HL-60/S4 treated with retinoic acid at 250 ng/mL for 4 days and 3 days (cell line): ENCODE results near the gene STAC.
"Not testable (repeated sequence)": the region's sequence is repeated elsewhere in the genome, so short reads cannot be mapped to it uniquely, and the experiment has no call there.

ENCODE experiments used
- in situ Hi-C: fragments of 300-500 bp; cut with MboI; formaldehyde crosslinking; loops from 2 replicates; pipeline ENCODE4 v1.7.0; 2022; ENCODE audit warnings: low sequenced_read_pairs

STAC gene

DNA sequence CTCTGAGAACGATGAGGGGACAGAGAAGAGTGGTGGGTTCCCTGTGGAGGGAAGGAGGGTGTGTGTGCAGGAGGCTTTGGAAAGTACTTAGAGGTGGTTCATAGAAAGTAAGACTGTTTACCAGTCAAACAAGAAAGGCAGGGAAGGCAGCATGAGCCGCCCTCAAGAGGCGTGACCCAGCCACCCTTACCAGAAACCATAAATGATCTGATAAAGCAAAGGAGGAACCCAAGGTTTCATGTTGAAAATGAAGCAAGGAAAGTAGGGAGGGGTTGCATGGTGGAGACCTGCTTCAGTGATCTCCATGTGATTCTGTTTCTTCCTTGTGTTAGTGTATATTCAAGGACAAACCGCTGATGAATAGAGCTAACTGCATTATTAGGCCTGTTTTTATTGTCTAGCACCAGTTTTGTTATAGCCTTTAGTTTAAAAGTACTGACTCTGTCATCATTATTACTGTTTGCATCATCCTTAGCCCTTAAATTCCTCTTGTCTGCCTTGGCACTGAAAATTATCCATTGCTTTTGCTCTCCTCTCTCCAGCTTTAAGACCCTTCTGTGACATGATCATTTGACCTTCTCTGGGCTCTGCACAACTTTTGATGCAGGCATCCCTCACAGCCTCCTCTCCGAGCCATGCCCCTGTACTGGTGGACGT is 96.1 kb downstream of the STAC start:
- in situ Hi-C loops: no loop called here

- in situ Hi-C loops: no loop called here
Observed at GRCh38 chr3:36477655-36478054, 97.4 kb downstream of the STAC start.

GRCh38 chr3:36480911-36481648 is 100.8 kb downstream of the STAC start:
- in situ Hi-C loops: no loop called here

GRCh38 chr3:36482256-36482655 is 102.0 kb downstream of the STAC start:
- in situ Hi-C loops: no loop called here

DNA sequence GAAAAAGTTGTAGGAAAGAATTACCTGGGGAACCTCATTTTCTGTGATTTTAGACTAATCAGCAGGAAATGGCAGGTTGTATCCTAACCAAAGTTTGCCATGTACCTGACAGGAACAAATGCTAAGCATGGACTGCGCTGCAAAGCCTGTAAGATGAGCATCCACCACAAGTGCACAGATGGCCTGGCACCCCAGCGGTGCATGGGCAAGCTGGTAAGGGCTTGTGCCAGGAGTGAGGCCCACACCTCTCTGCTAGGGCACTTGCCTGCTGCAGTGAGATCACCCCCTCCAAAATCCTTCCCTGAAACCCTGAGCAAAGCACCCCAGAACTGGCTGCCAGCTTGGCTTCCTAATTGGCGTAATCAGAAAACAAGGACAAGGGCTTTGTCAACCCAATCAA is 102.6 kb downstream of the STAC start:
- in situ Hi-C loops: no loop called here

DNA sequence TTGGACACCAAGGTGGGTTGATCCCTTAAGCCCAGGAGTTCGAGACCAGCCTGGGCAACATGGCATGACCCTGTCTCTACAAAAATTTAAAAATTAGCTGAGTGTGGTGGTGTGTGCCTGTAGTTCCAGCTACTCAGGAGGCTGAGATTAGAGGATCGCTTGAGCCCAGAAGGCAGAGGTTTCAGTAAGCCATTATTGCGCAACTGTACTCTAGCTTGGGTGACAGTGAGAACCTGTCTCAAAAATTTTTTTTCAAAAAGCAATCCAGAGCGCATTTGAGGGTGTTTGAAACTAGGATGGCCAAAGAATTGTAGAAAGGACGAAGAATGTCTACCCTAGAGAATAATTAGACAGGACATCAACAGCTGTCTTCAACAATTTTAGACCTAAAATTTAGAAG is 103.4 kb downstream of the STAC start:
- in situ Hi-C loops: no loop called here

GRCh38 chr3:36484386-36484785 is 104.1 kb downstream of the STAC start:
- in situ Hi-C loops: no loop called here

DNA sequence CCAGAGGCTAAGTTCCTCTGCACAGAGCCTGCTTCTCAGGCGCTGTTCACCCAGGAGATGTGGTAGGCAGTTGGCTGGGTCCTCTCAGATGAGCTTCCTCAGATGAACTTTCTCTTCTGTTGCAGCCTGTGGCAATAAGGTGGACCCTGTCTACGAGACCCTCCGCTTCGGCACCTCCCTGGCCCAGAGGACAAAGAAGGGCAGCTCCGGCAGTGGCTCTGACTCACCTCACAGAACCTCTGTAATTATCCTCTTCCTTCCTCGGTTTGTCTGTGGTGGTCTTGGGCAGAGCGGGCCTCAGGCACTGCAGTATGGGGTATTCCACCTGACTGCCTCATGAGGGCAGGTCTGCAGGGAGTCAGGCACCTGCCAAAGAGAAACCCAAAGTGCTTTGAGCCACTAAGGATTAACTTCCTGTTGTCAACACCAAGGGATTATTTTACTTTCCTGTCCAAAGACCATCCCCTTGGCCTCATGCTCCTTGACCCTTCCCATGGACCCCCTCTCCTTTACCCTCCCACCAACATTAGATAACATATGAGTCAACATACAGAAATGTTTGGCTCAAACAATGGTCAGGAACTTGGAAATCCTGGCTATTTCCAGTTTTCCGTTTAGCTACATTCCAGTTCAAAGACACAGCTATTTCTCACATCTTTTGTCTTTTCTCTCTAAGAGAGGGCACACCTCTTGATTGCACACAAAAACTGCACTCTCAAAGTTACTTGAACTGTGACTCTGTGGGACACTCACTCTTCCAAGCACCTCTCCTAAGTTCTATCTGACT is 105.9 kb downstream of the STAC start:
- in situ Hi-C loops: no loop called here

GRCh38 chr3:36487616-36488015 is 107.3 kb downstream of the STAC start:
- in situ Hi-C loops: no loop called here

- in situ Hi-C loops: no loop called here
Observed at GRCh38 chr3:36488077-36488789, 107.9 kb downstream of the STAC start.

DNA sequence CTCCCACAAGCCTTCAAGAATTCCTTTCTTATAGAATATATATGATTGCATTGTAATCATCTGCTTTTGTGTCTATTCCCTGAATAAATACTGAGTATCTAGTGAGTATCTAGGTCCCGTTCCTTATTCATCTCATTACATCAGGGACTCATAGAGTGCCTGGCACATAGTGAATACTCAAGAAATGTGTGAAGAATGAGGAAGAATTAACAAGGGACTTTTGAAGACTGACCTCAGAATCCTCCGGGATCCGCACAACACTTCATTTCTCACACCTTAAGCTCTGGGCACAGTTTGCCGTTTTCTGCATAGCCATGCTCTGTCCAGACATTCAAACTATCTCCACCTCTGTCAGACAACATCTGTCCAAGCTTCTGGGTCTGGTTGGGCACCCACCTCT is 108.8 kb downstream of the STAC start:
- in situ Hi-C loops: no loop called here

- in situ Hi-C loops: no loop called here
Observed at GRCh38 chr3:36489679-36490425, 109.5 kb downstream of the STAC start.

DNA sequence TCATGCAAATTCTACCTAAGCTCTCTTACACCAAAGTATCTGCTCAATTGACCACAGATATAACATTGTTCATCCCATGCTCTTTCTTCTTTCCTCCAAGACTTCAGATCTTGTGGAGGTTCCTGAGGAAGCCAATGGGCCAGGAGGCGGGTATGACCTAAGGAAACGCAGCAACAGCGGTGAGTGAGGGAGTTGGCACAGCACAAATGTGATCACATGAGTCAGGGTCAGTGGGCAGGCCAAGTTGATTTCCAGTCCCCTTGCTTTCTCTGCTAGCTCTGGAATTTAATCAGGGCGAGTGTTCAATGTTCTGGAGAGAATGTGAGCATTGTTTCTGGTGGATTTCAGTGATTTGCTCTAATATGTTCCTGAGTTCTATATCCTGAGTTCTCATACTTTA is 112.7 kb downstream of the STAC start:
- in situ Hi-C loops: no loop called here

GRCh38 chr3:36494461-36495109 is 114.3 kb downstream of the STAC start:
- in situ Hi-C loops: no loop called here

DNA sequence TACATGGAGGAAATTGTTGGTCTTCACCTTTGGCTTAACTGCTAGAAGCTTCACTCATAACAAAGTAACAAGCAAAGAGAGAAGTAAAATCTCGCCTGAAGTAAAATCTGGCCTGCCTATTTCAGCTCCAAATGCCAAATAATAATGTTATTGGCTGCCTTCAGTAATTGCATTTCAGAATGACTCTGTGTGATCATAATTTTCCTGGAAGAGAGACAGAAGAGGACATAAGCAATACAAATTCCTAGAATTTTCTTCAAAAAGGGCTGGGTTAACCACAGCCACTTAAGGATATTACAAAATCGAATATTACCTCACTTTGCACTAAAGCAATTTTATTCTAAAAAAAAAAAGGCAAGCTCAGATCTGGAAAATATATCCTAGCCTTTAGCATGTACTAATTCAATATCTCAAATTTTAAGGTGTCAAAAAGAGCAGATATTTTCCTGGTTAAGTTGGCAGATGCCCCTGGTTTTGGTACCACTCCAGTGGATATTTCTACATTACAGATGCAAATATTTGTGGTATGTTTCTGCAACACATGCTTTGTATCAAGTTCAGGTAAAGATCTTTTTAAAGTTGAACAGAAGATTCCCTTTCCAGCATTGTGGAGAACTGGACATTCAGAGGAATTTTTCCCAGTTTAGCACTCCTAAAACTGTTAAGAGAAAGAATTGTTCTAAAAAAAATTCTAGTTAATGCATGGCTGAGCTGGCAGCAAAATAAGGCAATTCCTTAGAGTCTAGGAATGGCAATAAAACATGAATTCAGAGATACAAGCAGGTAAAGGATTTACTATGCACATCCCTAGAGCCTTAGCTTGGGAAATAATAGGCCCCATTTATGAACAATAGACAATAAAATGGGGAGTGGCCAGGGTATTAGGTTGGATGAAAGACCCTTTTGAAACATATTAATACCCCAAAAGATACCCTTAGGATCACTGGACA is 116.7 kb downstream of the STAC start:
- in situ Hi-C loops: no loop called here

GRCh38 chr3:36500053-36500452 is 119.7 kb downstream of the STAC start:
- in situ Hi-C loops: not testable (repeated sequence)

DNA sequence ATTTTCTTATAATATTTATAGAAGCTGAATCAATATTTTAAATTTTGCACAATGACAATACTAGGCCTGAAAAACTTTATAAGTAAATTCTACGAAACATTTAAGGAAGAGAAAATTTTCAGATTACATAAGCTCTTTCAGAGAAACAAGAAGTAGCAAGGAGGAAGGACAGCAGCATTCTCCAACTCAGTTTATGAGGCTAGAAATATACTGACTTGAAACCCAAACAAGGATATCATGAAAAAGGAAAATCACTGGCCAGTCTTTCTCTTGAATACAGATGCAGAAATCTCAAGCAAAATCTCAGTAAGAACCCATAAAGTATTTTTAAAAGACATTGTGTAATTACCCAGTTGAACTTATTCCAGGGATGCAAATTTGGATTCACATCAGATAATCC is 121.3 kb downstream of the STAC start:
- in situ Hi-C loops: no loop called here

GRCh38 chr3:36505393-36505792 is 125.1 kb downstream of the STAC start:
- in situ Hi-C loops: no loop called here
